H1 (cell line): ENCODE results near the gene ATF7. TPM values are rescaled to one million over a fixed set of nuclear protein-coding genes. Genes with fewer than 3 reads are reported as not detected.

Experiments
- HDAC2 ChIP-seq, 2 experiments: fragments of 300-600 bp in 1 of 2; sonication (generic) in 1 of 2; IDR thresholded peaks; 2 replicates each; pipeline ENCODE4 v1.6.1; 2011 to 2012; ENCODE audit warnings: low read depth in 2 of 2, low read length in 2 of 2, mild to moderate bottlenecking in 2 of 2, moderate library complexity in 2 of 2, borderline replicate concordance in 1 of 2, inconsistent platforms in 1 of 2
- polyA plus RNA-seq, 7 experiments: library from polyadenylated mRNA; depleted of rRNA in 3 of 7; stranded (reverse) in 5 of 7; unstranded in 2 of 7; fragments of >200 nt in 5 of 7; fragments of 200-250 nt in 2 of 7; gene quantifications; 1 replicate in 5 of 7; 2 replicates in 1 of 7; 4 replicates in 1 of 7; pipeline versions ENCODE4 v1.2.1 to v1.2.3, GENCODE V29; 2011 to 2013; ENCODE audit warnings: missing spikeins in 2 of 7, mixed read lengths in 2 of 7
- total RNA-seq: library from RNA; stranded (reverse); fragmentation: NEBNext Ultra II Directional; extraction: Animal tissue kit (Norgen Biotek cat#: 25700); gene quantifications from 2 replicates; pipeline ENCODE4 v1.2.1, GENCODE V29; 2021

ATF7 gene
- total and polyA plus RNA-seq, 2 of the 8 experiments (the other 6 are each of a cell fraction or from before 2014, with no cell fraction given), result 10.1 to 16.6 TPM

DNA sequence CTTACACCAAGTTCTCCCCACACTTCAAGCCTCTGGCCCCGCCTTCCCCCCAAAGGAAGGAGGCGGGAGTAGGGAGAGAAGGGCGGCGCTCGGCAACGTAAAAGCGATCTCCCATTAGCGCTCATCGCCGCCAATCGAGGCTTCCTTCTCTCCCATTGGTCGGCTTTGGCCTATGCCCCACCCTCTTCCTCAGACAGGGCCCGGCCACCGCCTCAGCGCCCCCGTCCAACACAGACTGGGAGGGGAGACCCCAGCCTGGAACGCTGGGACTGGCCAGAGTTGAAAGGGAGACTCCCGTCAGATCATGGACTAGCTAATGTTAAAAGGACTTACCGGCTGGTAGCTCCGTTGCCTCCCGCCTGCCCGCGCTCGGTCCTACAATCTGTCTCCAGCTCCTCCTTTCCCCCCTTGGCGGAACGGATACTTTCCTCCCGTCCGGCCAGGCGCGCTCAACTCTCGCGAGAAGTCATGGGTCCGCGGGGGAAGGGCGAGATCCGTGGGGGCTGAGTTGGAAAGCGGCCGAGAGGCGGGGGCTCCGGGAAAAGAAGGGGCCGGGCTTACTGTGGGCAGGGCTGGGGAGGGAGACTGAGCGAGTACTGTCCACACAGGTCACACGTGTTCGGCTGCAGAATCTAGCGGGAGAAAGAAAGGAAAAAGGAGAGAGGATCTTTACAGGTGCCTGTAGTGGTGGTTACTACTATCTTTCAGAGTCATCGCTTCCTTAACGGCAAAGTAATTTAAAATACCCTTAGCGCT, at the start of gene ATF7 (continued):
- TF ChIP-seq HDAC2 (IDR thresholded peaks at IDR 0.05; ENCODE audit: borderline replicate concordance in 1 of 2, low read depth in 2 of 2, low read length in 2 of 2), result 0 out of 4 replicates have a peak, but pooled peaks of 1 of the 2 experiments have one; percentile 30
- TF ChIP-seq, all 59 proteins: peak for 26
